ENCODE results near the gene CDC16. TPM values are rescaled to one million over a fixed set of nuclear protein-coding genes. Genes with fewer than 3 reads are reported as not detected.

Gene CDC16
- total and polyA plus RNA-seq, 2 of the 4 experiments (the other 2 are of a cell fraction) = 41.6 to 66.6 TPM

GRCh38 chr13:114311387-114311786 is 76.7 kb downstream of the CDC16 start:
- no peak overlapping the region for H3K23ac ChIP-seq (ENCODE audit: low read depth, low read length)
- no peak overlapping the region for H3K14ac ChIP-seq (replicated peaks; ENCODE audit: low read depth, low read length)
- H3K9me1 ChIP-seq (ENCODE audit: insufficient read depth, low read length) = peaks cover 3% of the 10 kb centered on the region; the same call in 1 of the 2 replicates
- H2BK15ac ChIP-seq (ENCODE audit: low read depth, low read length) = no peak overlapping the region
- H3K4me2 ChIP-seq (ENCODE audit: low read depth, low read length) = no peak overlapping the region
- ChIA-PET CTCF (no interaction called here), POLR2A (ENCODE audit: unreplicated experiment) (no interaction called here)
- dilution Hi-C loops (cut with HindIII; ENCODE audit: low sequenced_read_pairs, unreplicated experiment) = no loop called here
- H2AFZ ChIP-seq (replicated peaks; ENCODE audit: low read length, poor library complexity) = no peak overlapping the region
- no peak overlapping the region for H3K18ac ChIP-seq (ENCODE audit: low read depth, low read length)
- H3K9ac ChIP-seq (ENCODE audit: low read depth, low read length) = no peak overlapping the region
- BruUV-seq (replicated peaks) = no TSS peak
- intact Hi-C loops (cut with micrococcal nuclease) = no loop called here
- no peak for ATAC-seq (ENCODE audit: low read depth)
- no peak overlapping the region for H3K4ac ChIP-seq (ENCODE audit: low read depth, low read length)
- no peak overlapping the region for H4K8ac ChIP-seq (ENCODE audit: low read depth in 2 of 2, low read length in 2 of 2)
- peaks cover 0 to 2% of the 10 kb centered on the region in 2 experiments; a peak in 1 of 4 replicates for H3K79me1 ChIP-seq (ENCODE audit: low read depth in 1 of 2, low read length in 2 of 2)
- H2AK9ac ChIP-seq (replicated peaks; ENCODE audit: low read depth, low read length, poor library complexity) = no peak overlapping the region
- H2BK120ac ChIP-seq (ENCODE audit: low read depth, low read length) = no peak overlapping the region; the same call in 1 of the 2 replicates
- no peak overlapping the region for H2BK5ac ChIP-seq (ENCODE audit: low read depth, low read length, poor library complexity, severe bottlenecking)
- H3K4me3 ChIP-seq (ENCODE audit: insufficient read depth, low read depth, low read length) = no peak overlapping the region
- peaks cover 11% of the 10 kb centered on the region for H3K4me1 ChIP-seq (ENCODE audit: control insufficient read depth, insufficient read depth, low read length)
- in situ Hi-C loops (cut with MboI; ENCODE audit: low sequenced_read_pairs) = no loop called here
- 0 out of 2 replicates have a peak overlapping the region, but pooled peaks have one; percentile 54 for H2BK20ac ChIP-seq (ENCODE audit: low read depth, low read length)
- peaks cover 6% of the 10 kb centered on the region for H3K36me3 ChIP-seq (ENCODE audit: control insufficient read depth, insufficient read depth, low read length)
- H3K56ac ChIP-seq (ENCODE audit: extremely low read depth, insufficient read depth, low read length) = no peak overlapping the region
- H3K27me3 ChIP-seq (ENCODE audit: control insufficient read depth, insufficient read depth, low read length) = no peaks in the 10 kb centered on the region
- DNase-seq = no peak
- H4K20me1 ChIP-seq (ENCODE audit: insufficient read depth, low read length) = peaks cover 7% of the 10 kb centered on the region; the same call in 1 of the 2 replicates
- H4K5ac ChIP-seq (ENCODE audit: low read depth, low read length) = no peak overlapping the region
- 0 out of 2 replicates have a peak overlapping the region, but pooled peaks have one; percentile 49 for H4K91ac ChIP-seq (ENCODE audit: insufficient read depth, low read depth, low read length)
- no peak overlapping the region for H3K27ac ChIP-seq (ENCODE audit: insufficient read depth, low read length)
- H2AK5ac ChIP-seq (ENCODE audit: low read depth, low read length) = peak overlapping the region; percentile 22; the same call in 1 of the 2 replicates
- H3K9me3 ChIP-seq (ENCODE audit: control insufficient read depth, insufficient read depth, low read length) = no peaks in the 10 kb centered on the region
- TF ChIP-seq MAFK (IDR thresholded peaks at IDR 0.05; ENCODE audit: low read depth, low read length) (no peak), CEBPB (IDR thresholded peaks at IDR 0.05; ENCODE audit: low read depth, low read length) (no peak), ELK1 (IDR thresholded peaks at IDR 0.05; ENCODE audit: borderline replicate concordance, low read depth, low read length) (no peak), CHD1 (IDR thresholded peaks at IDR 0.05; ENCODE audit: low read depth, low read length) (no peak), MXI1 (IDR thresholded peaks at IDR 0.05; ENCODE audit: borderline replicate concordance, low read depth, low read length) (no peak), NFE2L2 (IDR thresholded peaks at IDR 0.05; ENCODE audit: low read depth, low read length) (no peak), FOS (IDR thresholded peaks at IDR 0.05; ENCODE audit: low read depth, low read length) (no peak), RAD21 (IDR thresholded peaks at IDR 0.05; ENCODE audit: low read length) (no peak), CTCF (conservative IDR thresholded peaks at IDR 0.05; ENCODE audit: low read depth, low read length) (no peak), RCOR1 (IDR thresholded peaks at IDR 0.05; ENCODE audit: insufficient replicate concordance, low read length) (no peak), SMC3 (IDR thresholded peaks at IDR 0.05; ENCODE audit: low read depth, low read length) (no peak), RFX5 (IDR thresholded peaks at IDR 0.05; ENCODE audit: low read depth, low read length) (no peak), USF2 (IDR thresholded peaks at IDR 0.05; ENCODE audit: low read depth, low read length) (no peak)

Data from IMR-90 (cell line).